GM18873 (cell line): ENCODE results near the gene SH3YL1.

Experiments
- ATAC-seq: cut with Tn5 transposase; IDR thresholded peaks from one replicate; pipeline ENCODE4 v1.9.1; 2021; ENCODE audit warnings: mild to moderate bottlenecking, moderate library complexity, moderate number of reproducible peaks; ENCODE audit not compliant: unreplicated experiment, low FRiP score

The SH3YL1 gene

DNA sequence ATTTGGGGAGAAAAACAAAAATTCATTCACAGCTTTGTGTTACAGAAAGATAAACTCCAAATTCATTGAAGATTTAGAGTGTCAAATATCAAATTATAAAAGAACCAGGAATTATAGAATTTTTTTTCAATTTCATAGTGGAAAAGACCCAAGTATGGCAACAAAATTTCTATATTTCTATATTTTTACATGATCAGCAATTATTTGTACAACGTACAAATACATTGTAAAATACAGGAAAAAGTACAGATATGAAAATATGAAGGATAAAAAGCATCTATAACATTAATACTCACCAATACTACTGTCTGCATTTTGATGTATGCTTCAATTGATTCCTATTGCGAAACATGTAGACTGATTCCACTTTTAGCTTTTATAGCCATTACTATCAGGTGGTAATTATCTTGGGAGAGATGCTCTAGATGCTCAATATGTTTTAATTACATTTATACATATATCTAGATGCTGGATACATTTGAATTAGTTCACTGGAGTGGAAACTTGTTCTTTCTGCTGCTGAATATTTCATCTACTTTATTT lies 4.0 kb downstream of the SH3YL1 start:
- no peak for ATAC-seq

DNA sequence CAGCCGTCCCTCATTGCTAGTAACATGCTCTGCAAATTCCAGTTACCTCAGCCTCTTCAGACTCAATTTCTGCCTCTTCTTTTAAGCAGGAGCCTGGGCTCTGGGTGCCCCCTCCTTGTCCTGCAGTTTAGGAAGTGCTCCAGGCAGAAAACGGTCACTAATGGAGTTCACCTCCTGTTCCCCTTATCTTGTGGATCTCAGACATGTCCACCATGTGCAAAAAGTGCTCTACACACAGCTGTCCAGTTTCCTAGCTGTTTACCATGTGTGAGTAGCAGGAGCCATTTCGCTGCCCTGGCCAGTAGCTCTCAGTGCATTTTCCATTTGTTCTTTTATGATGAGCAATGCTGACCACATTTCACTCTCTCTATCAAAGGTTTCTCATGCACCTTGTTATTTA lies 4.9 kb downstream of the SH3YL1 start:
- ATAC-seq, result no peak

DNA sequence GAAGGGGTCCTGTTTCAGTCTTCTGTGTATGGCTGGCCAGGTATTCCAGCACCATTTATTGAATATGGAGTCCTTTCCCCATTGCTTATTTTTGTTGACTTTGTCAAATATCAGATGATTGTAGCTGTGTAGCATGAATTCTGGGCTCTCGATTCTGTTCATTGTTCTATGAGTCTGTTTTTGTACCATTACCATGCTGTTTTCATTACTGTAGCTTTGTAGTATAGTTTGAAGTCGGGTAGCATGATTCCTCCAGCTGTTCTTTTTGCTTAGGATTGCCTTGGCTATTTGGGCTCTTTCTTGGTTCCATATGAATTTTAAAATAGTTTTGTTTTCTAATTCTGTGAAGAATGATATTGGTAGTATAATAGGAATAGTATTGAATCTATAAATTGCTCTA lies 6.0 kb downstream of the SH3YL1 start:
- ATAC-seq, result no peak

DNA sequence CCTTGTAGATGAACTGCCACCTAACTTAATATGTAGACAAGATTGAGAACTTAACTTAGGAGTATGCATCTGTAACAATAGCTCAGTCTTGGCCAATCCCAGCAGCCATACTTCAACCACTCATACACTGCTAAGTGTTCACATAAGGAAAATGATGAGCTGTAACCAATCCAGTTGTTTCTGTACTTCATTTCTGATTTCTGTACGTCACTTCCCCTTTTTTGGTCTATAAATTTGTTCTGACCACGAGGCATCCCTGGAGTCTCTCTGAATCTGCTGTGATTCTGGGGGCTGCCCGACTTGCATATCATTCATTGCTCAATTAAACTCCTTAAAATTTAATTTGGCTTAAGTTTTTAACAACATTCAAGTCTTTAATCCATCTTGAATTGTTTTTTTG lies 6.4 kb downstream of the SH3YL1 start:
- no peak for ATAC-seq

DNA sequence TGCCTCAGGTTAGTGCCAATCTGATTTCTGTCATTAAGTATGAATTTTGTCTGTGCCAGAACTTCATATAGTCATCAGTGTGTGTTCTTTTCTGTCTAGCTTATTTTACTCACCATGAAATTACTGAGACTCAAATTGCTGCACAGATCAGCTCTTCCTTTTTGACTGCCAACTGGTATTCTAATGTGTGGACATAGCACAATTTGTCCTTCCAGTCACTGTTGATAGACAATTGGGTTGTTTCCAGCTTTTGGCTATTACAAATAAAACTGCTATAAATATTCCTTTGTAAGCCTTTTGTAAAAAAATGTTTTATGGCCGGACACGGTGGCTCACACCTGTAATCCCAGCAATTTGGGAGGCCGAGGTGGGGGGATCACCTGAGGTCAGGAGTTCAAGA lies 7.7 kb downstream of the SH3YL1 start:
- no peak for ATAC-seq

DNA sequence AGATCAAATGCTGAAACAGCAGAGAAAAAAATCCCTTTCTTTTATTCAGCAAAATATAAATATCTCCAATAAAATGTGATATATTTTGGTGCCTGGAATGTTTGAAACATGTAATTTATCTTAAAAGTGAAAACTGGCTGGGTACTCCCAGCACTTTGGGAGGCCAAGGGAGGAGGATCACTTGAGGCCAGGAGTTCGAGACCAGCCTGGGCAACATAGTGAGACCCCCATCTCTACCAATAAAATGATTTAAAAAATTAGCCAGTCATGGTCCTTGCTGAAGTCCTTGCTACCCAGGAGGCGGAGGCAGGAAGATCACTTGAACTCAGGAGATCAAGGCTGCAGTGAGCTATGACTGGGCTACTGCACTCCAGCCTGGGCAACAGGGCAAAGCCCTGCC lies 8.6 kb downstream of the SH3YL1 start:
- no peak for ATAC-seq

DNA sequence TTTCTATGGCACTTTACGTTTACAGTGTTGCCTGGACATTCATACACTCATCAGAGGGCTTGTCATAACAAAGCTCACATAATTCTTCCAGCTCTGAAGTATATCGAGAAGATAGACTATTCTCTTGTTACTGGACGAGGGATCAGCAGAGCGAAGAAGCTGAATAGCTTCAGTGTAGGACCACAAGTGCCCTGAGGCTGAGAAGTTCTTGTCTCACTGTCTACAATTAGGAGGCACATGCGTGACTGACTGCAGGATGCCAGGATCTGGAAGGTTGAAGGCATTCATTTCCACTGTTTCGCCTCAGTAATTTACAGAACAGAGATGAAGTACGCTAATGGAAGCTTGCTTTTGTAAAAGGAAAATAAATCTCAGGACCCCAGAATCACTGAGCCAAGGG lies 9.6 kb downstream of the SH3YL1 start:
- ATAC-seq, result no peak

DNA sequence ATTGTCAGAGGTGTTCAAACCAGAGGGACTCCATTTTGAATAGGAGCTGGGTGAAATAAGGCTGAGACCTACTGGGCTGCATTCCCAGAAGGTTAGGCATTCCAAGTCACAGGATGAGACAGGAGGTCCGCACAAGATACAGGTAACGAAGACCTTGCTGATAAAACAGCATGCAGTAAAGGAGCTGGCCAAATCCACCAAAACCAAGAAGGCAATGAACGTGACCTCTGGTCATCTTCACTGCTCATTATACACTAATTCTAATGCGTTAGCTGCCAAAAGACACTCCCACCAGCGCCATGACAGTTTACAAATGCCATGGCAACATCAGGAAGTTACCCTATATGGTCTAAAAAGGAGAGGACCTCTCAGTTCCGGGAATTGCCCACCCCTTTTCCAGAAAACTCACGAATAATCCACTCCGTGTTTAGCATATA lies 10.6 kb downstream of the SH3YL1 start:
- ATAC-seq, result no peak

DNA sequence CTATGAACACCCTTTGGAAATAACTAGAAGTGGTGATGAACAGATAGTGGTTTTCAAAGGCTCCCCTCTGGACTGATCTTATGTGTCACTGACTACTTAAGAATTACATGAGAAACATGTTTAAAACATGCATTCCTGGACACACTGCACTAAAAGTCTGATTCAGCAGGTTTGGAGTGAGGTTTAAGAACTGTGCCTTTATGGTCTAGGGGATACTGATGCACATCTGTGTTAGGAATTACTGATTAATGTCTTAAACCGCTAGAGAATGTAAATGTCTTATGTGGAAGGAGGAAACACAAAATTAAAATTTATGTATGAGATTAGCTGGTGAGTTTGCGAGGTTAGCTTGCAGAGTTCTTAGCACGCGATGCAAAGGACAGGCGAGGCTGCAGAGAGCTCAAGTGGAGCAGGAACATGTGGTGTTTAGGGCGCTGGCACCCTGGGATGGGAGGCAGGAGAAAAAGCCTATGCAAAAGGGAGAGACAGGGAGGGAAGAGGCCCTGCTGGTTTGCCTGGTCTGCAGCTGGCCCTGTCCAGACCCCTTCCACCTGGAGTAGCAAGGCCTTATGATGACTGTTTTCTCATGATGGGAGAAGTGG lies 11.7 kb downstream of the SH3YL1 start:
- ATAC-seq, result no peak

DNA sequence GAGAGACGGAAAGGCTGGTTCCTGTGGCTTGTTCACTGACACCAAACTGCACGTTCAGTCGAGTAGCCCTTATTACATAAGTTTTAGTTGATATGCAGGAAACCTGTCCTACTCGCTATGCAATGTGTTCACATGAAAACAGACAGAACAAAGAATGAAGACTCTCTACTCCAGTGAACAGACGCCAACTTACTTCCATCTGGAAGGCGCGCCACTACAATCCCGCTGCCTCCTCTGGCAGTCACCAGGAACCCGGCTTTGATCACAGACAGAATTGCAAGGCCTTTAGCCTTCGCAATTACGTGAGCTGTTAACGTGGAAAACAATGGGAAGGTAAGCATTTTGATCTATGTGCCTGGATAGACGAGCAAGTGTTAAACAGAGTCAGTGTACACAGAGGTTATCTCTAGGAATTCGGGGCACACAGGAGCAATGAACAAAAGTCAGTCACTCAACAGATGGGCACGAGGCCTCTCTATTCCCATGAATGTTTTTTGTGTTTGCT lies 14.2 kb downstream of the SH3YL1 start:
- no peak for ATAC-seq

DNA sequence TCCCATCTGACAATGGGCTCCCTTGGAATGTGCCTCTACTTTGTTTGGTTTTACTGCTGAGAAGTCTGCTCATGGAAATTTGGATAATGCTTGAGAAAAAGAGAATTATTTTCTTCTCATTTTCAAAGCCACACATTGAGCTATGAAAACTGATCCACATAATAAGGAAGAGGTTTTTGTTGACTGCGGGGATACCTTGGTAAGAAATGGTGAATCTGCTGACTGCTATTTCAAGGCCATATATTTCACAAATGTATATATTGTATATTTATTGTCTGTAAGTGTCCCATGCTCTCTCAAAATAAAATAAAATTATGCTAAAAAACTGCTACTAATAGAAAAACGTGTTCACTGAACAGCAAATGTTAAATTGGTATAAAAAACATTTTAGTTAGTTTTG lies 15.1 kb downstream of the SH3YL1 start:
- no peak for ATAC-seq

DNA sequence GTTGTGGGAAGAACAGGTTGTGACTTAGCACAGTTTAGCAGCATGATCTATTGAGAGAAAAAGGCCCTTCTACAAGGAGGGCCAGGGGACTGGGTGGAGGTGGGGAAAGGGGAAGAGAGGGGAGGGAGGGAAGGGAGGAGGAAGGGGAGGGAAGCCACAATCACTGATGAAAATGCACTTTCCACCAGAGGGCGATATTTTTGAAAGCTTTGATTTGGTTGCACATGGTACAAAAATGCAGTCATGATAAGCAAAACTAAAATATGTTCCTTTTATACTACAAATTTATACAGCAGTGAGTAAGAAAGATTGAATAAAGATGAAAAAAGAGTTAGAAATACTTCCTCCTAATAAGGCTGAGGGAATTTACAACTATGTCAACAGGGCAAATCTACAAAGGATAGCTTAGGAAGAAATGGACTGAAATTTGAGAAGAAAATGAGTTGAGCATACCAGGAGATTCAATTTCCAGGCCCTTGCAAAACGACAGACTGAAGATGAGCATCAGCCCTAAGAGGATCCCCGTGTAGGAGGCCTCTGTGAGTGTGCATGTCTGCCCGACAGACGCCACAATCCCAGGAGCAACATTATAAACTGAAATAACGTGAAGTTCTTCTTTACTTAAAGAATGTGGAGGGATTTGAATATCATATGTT lies 17.2 kb downstream of the SH3YL1 start:
- ATAC-seq, result no peak

DNA sequence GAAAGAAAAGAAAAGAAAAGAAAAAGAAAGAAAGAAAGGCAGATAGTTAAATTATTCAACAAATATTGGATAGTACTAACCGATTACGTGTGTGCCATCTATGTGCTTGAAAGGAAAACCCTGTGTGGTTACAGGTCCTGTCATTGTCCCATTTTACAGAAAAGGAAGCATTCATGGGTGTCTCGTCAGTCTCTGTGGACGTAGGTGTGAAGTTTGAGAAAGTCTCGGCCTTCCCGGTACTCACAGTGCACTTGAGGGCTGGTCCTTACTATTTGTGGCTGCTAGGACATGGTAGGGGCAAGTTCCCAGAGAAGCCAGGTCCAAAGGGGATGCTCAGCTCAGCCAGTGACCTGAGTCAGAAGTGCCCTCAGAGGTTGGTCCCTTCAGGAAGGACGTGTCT lies 19.3 kb downstream of the SH3YL1 start:
- ATAC-seq, result no peak

DNA sequence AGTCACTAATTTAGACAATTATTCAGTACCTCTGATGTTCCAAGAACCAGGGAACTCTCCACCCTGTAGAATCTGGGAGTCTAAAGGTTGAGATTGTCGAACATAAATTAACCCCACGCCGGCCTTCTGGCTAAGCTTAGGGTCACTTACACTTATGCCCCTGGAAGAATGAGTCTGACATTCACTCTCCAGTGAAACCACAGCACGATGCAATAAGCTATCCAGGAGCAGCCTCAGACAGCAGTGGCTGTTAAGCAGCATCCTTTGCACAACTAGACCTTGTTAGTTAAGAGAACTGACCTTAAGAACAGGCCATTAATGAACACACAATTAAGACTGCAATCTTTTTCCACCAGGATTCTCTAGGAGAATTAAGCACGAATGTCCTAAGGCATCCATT lies 25.0 kb downstream of the SH3YL1 start:
- no peak for ATAC-seq

DNA sequence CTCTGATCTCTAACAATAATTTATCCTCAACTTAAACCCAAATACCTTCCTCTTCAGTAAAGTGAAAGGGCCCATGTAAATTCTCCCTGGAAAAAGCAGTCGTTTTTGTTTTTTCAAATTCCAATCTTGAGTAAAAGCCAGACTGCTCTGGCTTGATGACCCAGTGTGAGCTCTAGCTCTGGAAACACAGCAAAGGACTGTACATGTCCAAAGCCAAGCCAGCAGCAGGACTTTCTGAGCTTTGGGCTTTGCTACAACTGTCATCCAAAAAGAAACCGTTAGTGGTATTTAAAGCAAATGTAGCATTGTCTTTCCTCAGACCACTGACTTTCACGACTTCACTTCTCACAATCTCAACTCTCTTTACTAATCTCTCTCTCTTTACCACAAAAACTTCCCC lies 25.4 kb downstream of the SH3YL1 start:
- no peak for ATAC-seq

DNA sequence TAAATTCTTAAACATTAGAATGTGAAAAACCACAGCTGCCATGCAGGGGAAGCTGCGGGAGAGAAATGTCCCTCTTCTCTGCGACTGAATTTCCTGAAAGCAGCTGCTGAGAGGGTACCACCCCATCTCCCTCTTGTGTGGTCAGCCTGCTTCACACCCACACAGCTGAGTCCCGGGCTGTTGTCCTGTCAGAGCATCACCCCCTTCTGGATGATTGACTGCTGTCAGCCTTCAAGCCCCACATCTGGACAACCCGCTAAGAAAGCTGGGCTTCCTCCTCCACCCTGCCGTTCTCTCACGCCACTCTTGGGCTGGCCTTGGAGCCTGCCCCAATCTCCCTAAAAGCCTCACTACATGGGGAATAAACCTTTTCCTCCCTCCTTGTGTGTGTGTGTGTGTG lies 26.0 kb downstream of the SH3YL1 start:
- ATAC-seq, result no peak

DNA sequence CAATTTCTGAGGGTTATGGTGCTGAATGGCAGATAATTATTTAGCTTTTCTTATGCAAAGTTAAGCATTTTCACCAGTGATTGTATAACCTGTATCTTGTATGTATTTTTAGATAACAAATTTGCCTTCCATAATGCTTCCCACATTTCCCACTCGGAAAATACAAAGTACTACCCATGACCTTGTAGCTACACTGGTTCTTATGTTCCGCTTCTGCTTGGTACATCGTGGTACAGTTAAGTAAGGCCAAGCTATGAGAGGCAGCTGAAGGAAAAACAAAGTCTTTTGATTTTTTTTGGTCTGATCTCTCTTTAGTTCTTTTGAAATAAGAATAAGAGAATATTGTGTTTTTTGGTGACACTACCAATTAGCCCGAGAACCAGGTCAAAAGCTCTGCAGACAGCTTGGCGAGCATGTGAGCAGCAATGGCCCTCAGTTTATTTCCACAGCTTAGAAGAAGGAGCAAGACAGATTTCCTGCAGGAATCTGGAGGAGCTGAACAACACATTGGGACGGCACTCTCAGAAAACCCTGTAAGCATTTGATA lies 26.8 kb downstream of the SH3YL1 start:
- ATAC-seq, result no peak

DNA sequence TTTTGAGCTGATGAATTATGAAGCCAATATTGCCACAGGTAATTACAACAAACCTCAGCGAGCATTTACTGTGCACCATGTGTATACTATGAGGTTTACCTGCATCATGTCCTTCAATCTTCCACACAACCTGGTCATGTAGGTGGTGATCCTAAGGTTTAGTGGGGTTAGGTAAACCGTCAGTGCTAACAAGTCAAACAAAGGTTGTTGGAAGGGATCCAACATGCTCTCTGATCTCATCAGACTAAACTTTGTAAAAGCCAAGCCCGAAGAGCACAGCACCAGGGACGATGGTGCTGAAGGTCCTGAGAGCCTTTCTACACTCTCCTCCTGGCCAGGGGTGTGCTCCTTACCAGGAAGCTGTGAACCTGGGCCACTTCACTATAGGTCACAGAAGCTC lies 29.4 kb downstream of the SH3YL1 start:
- ATAC-seq, result no peak

DNA sequence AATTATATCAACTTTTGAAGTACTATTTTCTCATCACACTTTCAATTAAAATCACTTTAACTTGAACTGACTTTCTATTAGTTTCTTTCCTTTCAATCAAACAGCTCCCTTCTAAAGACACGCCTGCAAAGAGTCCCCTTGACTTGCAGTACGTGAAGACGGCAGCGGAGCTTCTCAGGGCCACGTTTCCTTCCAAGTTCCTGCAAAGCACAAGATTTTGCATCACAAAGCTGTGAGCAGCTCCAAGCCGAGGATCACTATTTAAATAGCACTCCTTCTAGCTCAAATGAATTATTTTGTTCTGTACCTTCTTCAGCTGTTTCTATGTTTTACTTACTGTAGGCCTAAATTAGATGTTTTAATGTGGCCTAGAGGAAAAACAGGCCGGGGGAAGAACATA lies 30.8 kb downstream of the SH3YL1 start:
- ATAC-seq, result no peak

DNA sequence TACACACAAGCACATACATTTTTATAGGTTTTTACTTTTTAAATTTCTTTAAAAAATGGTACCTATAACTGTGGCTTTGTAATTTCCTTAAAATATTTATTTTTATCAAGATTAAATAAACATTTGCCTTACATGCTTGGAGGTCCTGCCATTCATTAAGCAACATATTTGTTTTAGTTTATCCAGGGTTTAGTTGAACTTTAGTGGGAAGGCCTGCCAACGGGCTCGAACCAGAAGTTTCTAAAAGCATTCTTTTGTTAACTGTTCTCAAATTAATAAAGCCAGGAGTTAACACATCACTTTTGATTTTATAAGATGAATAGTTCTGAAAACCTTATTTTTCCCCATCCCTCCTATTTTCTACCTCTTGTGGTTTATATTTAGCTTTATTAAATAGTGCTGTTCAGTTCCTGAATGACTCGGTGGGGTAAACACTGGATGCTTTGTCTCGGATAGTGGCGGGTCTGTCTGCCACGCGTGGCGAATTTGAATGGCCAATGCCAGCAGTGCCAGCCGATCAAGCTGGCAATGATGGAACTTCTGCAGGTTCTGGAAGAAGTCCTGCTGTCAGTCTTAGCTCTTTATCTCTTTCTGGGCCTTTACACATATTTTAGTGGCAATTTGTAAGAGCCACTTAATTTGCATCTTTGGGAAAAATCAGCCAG lies 32.2 kb downstream of the SH3YL1 start:
- ATAC-seq, result no peak

DNA sequence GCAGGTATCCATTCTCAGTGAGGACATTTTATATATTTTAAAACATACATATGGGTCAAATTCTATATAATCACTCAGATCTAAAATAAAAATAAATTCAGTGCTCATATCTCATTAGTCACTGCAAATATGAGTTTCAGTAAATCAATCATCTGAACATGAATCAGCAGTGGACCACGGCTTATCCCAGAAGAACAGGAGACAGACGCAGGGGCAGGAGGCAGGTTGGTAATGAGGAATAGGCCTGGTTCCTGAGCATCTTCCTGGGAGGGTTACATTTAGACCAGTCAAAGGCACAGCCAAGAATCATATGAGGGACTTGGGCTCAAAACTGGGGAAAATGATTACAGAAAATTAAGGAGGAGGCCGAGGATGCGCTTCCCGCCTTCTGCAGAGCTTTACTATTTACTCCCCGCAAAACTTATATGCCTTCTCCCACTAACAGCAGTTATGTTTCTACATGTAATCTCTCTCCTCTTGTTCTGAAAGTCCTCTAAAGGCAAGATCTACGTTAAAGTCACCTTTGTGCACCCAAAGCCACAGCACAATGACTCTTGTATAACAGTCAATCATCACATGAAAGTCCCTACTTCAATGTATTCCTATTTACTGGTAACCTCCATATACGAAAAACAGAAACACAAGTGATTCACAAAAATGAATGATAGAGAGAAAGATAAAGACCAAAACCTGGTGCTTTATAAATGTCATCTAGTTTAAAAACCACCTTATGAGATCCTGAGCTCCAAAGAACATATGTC lies 35.1 kb downstream of the SH3YL1 start:
- no peak for ATAC-seq
